ENCODE measurements around the gene AIG1.
"Not testable (repeated sequence)": the region's sequence is repeated elsewhere in the genome, so short reads cannot be mapped to it uniquely, and the experiment has no call there.

The AIG1 gene

GRCh38 chr6:143059663-143060353 lies 881 bp upstream of the AIG1 start:
- DNase-seq, result peak; percentile 32

- peak; percentile 72 for DNase-seq
These were observed 309 bp upstream of the AIG1 start for GRCh38 chr6:143060354-143060805.

DNA sequence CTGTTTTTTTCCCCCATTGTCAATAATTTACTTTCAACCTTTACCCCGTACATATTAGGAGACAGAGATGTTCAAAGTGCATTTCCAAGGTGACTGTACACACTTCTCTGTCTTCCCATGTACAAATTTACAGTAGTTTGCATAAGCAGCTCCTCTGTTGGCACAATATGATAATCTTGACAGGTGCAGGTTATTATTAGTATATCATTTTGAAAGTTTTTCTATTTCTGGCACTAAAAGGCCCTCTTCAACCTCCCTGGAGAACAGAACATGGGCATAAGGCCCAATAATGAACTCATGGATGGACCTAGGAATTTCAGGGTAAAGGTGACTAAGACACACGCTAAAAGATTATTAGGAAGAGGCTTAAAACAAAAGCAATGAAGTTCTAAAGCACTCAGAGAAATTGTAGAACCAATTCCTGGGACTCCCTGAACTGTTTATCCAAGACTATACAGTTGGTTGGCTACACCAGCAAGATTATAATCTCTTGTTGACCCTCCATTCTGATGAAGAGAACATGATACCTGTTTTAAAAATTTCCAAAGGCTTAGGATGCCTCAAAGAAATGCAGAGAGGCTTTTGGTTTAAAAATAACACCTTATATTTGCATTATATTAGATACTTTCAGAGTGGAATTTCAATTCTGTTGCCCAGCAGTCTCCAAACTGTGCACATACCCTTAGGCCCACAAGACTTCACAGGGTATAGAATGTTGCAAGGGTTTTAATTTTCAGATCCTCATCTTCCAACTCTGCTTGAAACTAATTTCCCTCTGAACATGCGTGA lies 1.1 kb downstream of the AIG1 start:
- no peak for DNase-seq

- DNase-seq, result no peak
These were observed 1.9 kb downstream of the AIG1 start for GRCh38 chr6:143062551-143062950.

- no peak for DNase-seq
These were observed 2.9 kb downstream of the AIG1 start for GRCh38 chr6:143063631-143064030.

GRCh38 chr6:143064271-143064670 lies 3.6 kb downstream of the AIG1 start:
- no peak for DNase-seq

GRCh38 chr6:143064951-143065683 lies 4.4 kb downstream of the AIG1 start:
- DNase-seq, result no peak

DNA sequence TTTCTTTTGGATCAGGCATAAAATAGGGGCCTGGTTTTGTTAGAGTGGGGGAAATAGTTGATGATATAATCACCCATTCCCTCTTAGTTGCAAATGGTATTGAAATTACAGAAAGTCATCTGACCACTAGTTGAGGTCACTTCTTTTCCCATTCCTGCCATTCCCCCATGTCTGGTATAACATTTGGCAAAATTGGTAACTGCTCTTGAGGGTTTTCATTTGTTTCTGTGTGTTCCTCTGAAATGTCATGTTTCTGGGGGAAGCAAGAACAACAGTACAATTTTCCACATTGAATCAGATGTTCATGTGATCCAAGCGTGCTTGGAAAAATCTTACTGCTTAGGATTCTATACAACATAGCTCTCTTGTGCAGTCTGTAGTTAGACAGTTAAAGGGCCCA lies 7.3 kb downstream of the AIG1 start:
- no peak for DNase-seq

GRCh38 chr6:143074101-143074500 lies 13.4 kb downstream of the AIG1 start:
- DNase-seq, result no peak

DNA sequence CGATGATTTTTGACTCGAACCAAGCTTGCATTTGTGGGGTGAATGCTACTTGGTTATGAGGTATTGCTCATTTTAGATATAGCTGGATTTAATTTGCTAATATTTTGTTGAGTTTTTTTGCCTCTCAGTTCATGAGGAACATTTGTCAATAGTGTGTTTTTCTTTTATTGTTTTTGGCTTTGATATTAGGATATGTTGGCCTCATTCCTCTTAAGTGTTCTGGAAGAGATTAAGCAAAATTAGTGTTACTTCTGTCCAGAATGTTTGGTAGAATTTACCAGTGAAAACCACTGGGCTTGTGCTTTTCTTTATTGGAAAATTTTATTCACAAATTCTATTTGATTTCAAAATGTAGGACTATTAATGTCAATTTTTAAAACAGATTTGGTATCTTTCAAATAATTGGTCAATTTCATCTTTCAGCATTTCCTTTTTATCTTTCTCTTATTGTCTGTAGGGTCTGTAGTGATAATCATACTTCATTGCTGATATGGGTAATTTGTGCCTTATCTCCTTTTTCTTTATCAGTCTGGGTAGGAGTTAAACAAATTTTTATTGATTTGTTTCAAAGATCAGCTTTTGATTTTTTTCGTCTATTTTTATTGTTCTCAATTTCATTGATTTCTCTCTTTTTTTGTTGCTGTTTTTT lies 14.1 kb downstream of the AIG1 start:
- no peak for DNase-seq

DNA sequence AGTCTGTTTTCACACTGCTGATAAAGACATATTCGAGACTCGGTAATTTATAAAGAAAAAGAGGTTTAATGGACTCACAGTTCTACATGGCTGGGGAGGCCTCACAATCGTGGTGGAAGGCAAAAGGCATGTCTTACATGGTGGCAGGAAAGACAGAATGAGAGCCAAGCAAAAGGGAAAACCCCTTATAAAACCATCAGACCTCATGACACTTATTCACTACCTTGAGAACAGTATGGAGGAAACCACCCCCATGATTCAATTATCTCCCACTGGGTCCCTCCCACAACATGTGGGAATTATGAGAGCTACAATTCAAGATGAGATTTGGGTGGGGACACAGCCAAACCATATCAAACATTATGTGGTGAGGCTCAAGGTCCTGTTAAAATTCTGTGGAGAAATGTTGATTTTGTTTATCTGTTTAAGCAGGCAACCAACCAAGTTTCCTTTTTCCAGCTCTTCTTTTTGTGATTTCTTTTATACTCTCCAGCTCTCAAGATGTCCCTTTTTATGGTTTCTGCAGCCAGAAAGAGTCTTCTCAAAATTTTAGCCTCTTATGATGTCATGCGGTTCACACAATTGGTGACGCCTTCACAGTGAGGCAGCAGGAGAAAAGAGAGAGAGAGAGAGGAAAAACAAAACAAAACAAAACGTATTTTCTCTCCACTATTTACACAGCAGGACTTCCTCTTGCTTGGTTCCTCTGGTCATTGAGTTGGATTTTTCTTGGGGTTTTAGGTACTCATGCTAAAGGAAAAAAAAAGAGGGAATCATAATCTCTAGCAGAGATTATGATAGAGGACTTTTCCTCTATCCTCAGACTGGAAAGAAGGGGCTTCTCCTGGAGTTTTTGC lies 18.0 kb downstream of the AIG1 start:
- DNase-seq, result no peak

GRCh38 chr6:143079325-143079640 lies 18.6 kb downstream of the AIG1 start:
- no peak for DNase-seq

DNA sequence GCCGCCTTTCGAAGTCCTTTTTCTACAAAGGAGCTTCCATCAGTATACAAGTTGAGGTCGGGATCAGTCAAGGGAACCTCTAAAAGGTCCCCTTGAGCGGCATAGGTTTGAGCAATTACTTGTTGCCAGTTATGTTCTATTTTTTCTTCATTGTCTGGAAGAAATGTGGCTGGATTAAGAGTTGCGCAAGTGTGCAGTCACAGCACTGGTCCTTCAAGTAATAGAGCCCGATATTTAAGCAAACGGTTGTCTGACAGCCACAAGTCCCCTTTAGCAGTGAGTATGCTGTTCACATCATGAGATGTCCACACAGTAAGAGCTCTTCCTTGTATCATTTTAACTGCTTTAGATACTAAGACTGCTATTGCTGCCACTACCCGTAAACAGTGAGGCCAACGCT lies 21.6 kb downstream of the AIG1 start:
- not testable (repeated sequence) for DNase-seq

DNA sequence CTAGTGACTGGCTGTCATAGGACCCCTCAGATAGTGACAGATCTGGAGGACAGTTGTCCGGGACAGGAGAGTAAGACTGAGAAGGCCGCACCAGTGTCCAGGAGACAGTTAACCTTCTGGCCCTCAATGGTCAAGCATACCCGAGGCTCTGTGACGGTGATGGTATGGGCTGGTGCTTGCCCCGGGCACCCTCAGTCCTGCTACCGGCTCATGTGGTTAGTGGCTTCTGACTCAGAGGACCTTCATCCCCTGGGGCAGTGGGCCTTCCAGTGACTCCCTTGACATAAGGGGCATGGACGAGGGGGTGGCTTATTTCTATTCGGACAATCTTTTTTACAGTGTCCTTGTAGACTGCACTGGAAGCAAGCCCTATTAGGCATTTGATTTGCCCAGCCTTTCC lies 23.3 kb downstream of the AIG1 start:
- not testable (repeated sequence) for DNase-seq

GRCh38 chr6:143087335-143087734 lies 26.6 kb downstream of the AIG1 start:
- not testable (repeated sequence) for DNase-seq

GRCh38 chr6:143087856-143088255 lies 27.2 kb downstream of the AIG1 start:
- DNase-seq, result no peak

DNA sequence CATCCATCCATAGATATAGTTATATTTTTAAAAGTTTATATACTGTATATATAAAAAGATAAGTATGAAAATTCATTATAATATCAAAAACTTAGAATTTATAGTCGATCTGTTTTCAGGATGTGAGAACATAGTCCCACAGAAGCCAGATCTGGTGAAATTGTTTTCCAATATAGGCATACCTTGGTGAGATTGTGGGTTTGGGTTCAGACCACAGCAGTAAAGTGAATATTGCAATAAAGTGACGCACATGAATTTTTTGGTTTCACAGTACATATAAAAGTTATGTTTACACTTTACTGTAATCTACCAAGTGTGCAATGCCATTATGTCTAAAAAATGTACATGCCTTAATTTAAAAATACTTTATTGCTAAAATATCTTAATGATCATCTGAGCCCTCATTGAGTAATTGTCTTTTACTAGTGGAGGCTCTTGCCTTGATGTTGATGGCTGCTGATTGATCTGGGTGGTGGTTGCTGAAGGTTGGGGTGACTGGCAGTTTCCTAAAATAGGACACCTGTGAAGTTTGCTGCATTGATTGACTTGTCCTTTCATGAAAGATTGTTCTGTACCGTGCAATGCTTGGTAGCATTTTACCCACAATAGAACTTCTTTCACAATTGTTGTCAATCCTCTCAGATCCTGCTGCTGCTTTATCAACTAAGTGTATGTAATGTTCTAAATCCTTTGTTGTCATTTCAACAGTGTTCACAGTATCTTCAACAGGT lies 29.8 kb downstream of the AIG1 start:
- DNase-seq, result no peak

GRCh38 chr6:143092768-143093167 lies 32.1 kb downstream of the AIG1 start:
- no peak for DNase-seq

GRCh38 chr6:143093290-143093689 lies 32.6 kb downstream of the AIG1 start:
- no peak for DNase-seq

- no peak for DNase-seq
These were observed 35.7 kb downstream of the AIG1 start for GRCh38 chr6:143096403-143096802.

- DNase-seq, result peak; percentile 17
These were observed 36.6 kb downstream of the AIG1 start for GRCh38 chr6:143097224-143097795.

All from CD4-positive, alpha-beta T cell treated with Interleukin-4 for 4 hours (primary cell).